BE2C (cell line): Measurements from ENCODE around the gene RAD51C.
"Not testable (repeated sequence)": the region's sequence is repeated elsewhere in the genome, so short reads cannot be mapped to it uniquely, and the experiment has no call there.

Source experiments
- DNase-seq: peaks from one replicate; pipeline ENCODE4 v3.0.0-alpha.2; 2020
- H3K27me3 ChIP-seq: fragments of 250-450 bp; sonication (Bioruptor Pico); 2 replicates; pipeline ENCODE4 v1.5.1; 2020; ENCODE audit warnings: mild to moderate bottlenecking
- H3K36me3 ChIP-seq: fragments of 250-450 bp; sonication (Bioruptor Pico); 2 replicates; pipeline ENCODE4 v1.5.1; 2020; ENCODE audit warnings: mild to moderate bottlenecking
- H3K4me1 ChIP-seq: fragments of 250-450 bp; sonication (Bioruptor Pico); 2 replicates; pipeline ENCODE4 v1.5.1; 2020
- H3K4me3 ChIP-seq: 2 replicates; pipeline ENCODE4 v1.5.1; 2011; ENCODE audit warnings: low read depth, low read length
- H3K9me3 ChIP-seq: fragments of 250-450 bp; sonication (Bioruptor Pico); 2 replicates; pipeline ENCODE4 v1.5.1; 2020
- CTCF ChIP-seq: IDR thresholded peaks from 2 replicates; pipeline ENCODE4 v1.5.1; 2012; ENCODE audit warnings: mild to moderate bottlenecking, low read depth, low read length

The RAD51C gene

GRCh38 chr17:58668598-58668935 lies 23.8 kb upstream of the RAD51C start:
- H3K27me3 ChIP-seq = no peaks in the 10 kb centered on the region
- H3K4me3 ChIP-seq = no peak overlapping the region
- no peaks in the 10 kb centered on the region for H3K36me3 ChIP-seq
- no peaks in the 10 kb centered on the region; the same call in 1 of the 2 replicates for H3K9me3 ChIP-seq
- DNase-seq = no peak
- no peak for TF ChIP-seq CTCF
- H3K4me1 ChIP-seq = no peaks in the 10 kb centered on the region; the same call in 1 of the 2 replicates

GRCh38 chr17:58669853-58670252 lies 22.5 kb upstream of the RAD51C start:
- no peaks in the 10 kb centered on the region for H3K27me3 ChIP-seq
- H3K9me3 ChIP-seq = no peaks in the 10 kb centered on the region; the same call in 1 of the 2 replicates
- no peaks in the 10 kb centered on the region; the same call in 1 of the 2 replicates for H3K4me1 ChIP-seq
- H3K36me3 ChIP-seq = no peaks in the 10 kb centered on the region
- no peak overlapping the region for H3K4me3 ChIP-seq
- TF ChIP-seq CTCF = no peak
- no peak for DNase-seq

DNA sequence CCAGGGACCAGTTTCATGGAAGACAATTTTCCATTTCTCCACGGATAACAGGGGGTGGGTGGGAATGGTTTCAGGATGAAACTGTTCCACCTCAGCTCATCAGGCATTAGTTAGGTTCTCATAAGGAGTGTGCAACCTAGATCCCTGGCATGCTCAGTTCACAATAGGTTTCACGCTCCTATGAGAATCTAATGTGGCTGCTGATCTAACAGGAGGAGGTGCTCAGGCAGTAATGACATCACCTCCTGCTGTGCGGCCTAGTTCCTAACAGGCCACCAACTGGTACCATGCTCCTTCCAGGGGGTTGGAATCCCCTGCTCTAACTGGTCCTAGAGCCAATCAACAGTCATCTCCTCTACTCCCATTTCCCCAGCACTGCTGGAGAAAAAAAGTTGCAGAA lies 20.4 kb upstream of the RAD51C start:
- no peak for DNase-seq
- Histone ChIP-seq H3K27me3 (no peaks in the 10 kb centered on the region), H3K36me3 (no peaks in the 10 kb centered on the region), H3K4me3 (no peak overlapping the region), H3K9me3 (no peaks in the 10 kb centered on the region; the same call in 1 of the 2 replicates), H3K4me1 (no peaks in the 10 kb centered on the region; the same call in 1 of the 2 replicates)
- no peak for TF ChIP-seq CTCF

GRCh38 chr17:58677194-58677880 lies 15.1 kb upstream of the RAD51C start:
- Histone ChIP-seq H3K9me3 (no peaks in the 10 kb centered on the region; the same call in 1 of the 2 replicates), H3K4me3 (no peak overlapping the region), H3K36me3 (no peaks in the 10 kb centered on the region), H3K27me3 (peaks cover 4% of the 10 kb centered on the region; the same call in 1 of the 2 replicates), H3K4me1 (peaks cover 7% of the 10 kb centered on the region)
- no peak for DNase-seq
- TF ChIP-seq CTCF = no peak

- H3K27me3 ChIP-seq, H3K9me3 ChIP-seq, DNase-seq: not testable (repeated sequence)
Measured at GRCh38 chr17:58678287-58678686, 14.1 kb upstream of the RAD51C start.

GRCh38 chr17:58679263-58680037 lies 13.0 kb upstream of the RAD51C start:
- peak; percentile 31 for TF ChIP-seq CTCF
- peak; percentile 73 for DNase-seq
- Histone ChIP-seq H3K4me1 (peaks cover 7% of the 10 kb centered on the region), H3K27me3 (peaks cover 4% of the 10 kb centered on the region; the same call in 1 of the 2 replicates), H3K4me3 (peak overlapping the region; percentile 35), H3K36me3 (no peaks in the 10 kb centered on the region), H3K9me3 (no peaks in the 10 kb centered on the region)

More at GRCh38 chr17:58678287-58678686, 14.1 kb upstream of the RAD51C start:
- not testable (repeated sequence) for H3K4me3 ChIP-seq, H3K4me1 ChIP-seq, H3K36me3 ChIP-seq
